TTC549 (cell line): ENCODE measurements around the gene CPSF4L.

ENCODE experiments used
- FAIRE-seq: peaks from 2 replicates; lab custom pipeline; 2012; peaks lifted over from hg19 to GRCh38; lab: Jason Lieb, UNC

CPSF4L gene

DNA sequence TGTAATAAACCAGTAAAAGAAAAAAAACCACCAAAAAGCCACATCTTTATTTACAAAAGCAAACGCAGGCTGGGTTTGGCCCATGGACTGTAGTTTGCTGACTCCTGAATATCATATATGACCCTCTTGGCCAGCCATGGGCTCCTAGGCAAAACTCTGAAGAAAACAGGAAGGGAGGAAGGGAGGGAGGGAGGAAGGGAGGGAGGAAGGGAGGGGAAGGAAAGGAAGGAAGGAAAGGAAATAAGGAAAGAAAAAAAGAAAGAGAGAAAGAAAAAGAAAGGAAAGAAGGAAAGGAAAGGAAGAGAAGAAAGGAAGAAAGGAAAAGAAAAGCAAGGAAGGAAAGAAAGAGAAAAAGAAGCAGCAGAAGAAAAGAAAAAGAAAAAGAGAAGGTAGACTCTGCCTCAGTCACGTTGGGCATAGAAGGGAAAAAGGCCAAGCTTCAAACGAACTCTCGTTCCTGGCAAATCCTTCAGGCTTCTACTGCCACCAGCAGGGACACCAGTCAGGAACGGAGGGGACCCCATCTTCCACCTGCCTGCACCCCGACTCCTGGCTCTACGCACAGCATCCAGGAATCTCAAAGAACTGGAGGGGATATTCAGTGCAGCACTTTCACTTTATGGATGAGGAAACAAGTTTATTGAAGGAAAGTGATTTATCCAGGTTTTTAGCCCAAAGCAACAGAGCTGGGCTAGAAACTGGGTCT is 28.0 kb upstream of the CPSF4L start:
- FAIRE-seq, result no peak

DNA sequence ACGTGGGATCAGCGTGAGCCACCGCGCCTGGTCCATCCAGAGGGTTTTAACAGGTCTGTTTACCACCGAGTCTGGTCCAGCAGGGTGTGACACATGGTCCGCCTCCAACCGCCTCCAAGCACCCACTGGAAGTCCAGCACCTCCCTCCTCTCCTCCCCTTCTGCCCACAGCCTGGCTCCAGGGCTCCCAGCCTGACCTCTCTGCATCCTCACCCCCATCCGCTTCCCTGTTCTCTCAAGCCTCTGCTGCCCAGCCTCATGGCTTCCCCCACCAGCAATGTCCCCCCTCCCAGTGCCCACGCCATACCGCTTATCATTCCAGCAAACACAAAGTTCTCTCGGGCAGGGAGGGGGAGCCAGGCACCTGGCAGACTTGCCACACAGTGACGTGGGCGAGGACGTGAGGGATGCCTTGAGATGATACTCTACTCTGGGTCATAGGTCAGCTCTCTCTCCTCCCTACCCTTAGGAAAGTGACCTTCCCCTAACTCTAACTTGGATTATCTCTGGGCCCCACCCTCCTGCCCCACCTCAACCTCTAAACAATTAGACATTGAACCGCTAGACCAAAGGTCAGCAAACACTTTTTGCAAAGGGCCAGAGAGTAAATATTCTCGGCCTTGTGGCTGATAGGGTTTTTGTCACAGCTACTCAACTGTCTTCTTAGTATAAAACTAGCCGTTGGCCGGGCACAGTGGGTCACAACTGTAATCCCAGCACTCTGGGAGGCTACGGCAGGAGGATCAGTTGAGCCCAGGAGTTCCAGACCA is 27.0 kb upstream of the CPSF4L start:
- no peak for FAIRE-seq

DNA sequence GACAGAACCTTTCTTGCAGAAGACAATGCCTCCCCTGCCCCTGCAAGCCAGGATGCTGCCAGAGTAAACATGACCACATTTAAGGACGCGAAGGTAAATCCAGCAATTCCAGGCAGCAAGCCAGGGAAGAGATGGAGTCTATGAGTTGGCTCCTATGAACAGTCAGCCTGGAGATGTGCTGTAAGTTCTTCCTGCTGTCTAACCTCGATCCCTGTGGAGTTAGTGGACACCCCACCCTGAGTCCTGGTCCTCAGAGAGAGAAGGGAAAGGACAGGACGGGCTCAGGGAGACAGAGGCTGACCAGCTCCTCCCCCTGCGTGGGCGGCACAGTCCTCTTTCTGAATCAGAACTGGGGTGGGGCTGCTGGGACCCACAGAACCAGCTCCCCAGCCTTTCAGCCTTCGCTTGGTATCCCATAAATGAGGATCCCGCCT is 25.2 kb upstream of the CPSF4L start:
- FAIRE-seq, result no peak

DNA sequence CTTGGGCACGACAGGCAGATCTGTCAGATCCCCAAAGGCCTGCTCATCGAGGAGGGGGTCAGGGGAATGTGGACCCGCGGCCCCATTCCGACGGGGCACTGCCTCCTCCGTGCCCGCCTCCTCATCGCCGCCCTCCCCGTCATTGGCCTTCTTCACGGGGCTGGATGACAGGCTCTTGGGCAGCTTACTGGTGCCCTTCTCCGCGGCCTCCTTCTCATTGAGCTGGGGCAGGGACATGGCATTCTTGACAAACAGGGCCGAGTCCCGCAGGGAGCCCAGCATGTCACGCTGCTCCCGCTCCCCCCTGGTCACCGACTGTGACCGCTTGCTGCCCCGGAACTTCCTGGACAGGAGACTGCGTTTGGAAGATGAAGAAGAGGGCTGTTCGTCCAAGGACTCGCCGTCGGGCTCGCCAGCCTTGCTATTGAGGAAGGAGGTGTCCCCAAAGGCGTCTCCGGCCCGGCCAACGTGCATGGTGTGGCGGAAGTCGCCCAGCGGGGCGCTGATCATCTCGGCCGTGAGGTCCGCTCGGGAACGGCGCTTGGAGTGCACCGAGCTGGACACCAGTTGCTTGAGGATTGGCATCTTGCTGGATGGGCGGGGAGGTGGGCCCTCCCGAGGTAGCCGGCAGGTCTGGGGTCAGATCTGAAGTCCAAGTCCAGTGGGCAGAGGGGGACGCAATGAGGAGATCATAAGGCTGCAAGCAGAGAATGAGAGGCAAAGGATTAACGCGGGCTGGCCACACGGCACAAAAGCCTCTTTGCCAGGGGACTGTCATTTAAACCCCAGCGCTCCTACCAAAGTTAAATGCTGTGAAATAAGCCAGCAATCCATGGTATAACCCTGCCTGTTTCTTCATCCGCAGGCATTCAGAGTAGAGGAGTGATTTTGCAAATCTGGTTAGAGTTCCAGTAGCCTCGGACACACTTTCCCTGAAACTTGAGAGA is 24.5 kb upstream of the CPSF4L start:
- FAIRE-seq, result no peak

DNA sequence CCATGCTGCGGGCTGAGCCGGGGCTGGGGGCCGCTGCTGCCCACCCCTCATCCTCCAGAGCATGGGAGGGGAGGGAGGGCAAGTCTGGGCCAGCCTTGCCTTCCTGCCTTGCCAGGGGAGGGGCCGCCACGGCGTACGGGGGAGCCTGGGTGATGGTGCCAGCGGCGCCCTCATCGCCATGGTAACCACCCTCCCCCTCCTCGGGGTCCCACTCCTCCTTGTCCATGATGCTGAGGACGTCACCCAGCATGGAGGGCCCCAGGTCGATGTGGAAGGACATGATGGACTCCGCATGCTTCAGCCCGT is 23.9 kb upstream of the CPSF4L start:
- FAIRE-seq, result no peak

DNA sequence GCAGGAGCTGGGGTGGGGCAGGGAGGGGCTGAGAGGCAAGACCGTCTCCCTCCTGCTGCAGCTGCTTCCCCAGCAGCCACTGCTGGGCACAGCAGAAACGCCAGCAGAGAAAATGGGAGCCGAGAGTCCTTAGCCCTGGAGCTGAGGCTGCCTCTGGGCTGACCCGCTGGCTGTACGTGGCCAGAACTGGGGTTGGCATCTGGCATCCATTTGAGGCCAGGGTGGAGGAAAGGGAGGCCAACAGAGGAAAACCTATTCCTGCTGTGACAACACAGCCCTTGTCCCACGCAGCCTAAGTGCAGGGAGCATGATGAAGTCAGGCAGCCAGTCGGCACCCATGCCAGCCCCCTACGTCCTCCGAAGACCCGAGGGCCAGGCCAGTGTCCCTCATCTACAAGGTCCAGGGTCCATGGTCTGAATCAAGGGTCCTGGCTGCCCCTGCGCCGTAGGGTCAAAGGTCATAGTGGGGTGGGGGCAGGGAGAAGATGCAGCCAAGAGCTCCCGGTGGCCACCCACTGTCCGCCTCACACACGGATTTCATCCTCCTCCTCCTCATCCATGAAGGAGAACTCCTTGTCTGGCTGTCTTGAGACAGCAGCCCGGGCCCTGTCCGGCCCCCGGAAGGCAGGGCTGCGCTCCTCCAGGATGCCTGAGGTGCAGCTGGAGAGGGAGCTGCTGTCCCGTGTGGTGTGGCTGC is 23.4 kb upstream of the CPSF4L start:
- FAIRE-seq, result no peak

DNA sequence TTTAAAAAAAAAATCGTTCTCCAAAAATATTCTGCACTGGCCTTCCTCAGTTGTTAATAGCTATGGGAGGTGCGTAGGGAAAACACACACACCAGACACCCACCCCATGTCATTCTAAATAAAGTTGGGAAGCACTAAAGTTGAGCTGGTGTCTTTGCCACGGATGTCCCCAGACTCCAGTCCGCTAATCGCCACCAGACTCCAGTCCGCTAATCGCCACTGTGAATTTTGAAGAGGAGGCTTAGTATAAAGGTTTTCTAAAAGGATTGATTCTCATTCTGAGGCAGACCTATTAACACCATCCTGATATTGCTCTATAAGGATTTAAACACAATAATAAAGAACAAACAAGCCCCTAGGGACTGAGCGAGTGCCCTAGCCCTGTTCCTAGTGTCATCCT is 22.7 kb upstream of the CPSF4L start:
- FAIRE-seq, result no peak

DNA sequence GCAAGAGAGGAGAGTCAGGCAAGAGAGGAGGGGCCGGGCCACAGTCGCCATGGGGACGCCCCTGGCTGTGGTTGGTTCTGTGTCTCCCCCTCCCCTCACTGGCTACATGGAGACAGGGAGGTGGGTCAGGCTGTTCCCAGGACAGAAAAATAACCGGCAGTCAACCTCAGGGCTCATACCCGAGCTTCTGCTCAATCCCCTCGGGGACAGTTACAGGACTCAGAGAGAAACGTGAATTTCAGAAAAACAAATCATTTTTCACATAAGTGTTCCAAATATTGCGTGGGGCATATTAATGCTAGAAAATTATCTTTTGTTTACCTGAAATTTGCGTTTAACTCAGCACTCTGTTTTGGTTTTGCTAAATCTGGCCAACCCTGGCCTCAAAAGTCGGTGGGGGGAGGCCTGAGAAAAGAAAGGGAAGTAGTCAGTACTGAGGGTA is 22.2 kb upstream of the CPSF4L start:
- FAIRE-seq, result no peak

DNA sequence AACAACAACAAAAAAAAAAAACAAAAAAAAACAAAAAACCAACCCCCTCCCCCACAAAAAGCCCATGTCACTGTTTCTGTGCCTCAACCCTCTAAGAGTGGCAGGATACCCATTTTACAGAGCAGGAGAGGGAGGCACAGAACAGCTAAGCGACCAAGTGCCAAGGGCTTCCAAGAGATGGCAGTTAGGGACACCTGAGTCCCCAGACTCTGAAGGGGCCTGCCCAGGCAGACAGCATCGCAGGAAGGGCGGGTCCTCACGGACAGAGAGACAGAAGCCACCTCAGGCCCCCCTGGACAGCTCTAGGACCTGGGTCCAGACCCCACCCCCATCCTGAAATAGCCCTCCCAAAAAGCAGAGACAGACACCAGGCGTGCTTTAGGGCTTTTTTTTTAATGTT is 21.6 kb upstream of the CPSF4L start:
- FAIRE-seq, result no peak

DNA sequence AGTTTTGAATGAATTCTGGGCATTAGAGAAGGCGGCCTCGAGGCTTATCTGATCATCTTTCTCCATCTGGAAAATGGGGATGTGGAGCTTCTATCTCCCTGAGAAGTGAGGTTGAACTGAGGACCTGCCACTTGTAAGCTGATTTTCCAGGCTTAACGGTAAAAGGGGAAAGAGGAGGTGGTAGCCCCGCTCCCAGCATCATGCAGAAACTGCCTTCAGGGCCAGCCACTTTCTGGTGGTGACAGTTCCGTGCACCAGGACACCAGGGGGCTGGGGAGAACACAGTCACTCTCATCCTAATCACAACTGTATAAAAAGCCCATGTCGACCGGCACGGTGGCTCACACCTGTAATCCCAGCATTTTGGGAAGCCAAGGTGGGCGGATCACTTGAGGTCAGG is 20.9 kb upstream of the CPSF4L start:
- no peak for FAIRE-seq

DNA sequence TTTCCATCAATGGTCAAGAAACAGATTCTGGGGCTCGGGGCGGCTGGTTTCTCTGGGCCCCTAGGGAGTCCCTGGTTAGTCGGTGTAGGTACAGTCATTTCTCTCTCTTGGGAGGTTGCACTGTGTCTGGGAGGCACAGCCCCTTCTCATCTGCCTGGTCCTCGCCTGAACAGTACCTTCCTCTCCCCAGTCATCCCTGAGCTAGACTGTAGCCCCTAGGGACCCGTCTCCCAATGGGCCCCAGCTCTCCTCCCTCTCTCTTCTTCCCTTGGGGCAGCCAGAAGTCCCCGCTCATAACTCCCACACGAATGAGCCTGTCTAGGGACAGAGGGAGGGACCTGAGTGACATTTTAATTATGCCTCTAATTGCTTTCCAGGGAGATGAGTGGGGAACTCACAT is 20.2 kb upstream of the CPSF4L start:
- no peak for FAIRE-seq

DNA sequence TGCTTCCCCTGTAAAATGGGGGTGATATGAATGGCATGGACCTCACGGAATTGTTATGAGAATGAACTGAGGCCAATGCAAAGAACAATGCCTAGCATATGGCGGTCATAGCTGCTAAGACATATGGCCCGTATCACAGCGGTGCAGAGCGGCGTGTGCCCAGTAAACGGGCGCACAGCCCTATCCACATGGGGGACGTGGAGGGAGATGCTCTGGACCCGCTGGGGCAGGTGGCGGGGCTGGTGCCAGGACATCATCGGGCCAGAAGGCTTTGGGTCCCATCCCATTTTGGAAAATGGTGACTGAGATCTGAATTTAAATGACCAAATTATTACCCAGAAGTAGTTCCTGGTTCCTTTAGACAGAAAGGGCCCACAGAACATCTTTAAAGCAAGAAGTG is 18.5 kb upstream of the CPSF4L start:
- FAIRE-seq, result no peak

DNA sequence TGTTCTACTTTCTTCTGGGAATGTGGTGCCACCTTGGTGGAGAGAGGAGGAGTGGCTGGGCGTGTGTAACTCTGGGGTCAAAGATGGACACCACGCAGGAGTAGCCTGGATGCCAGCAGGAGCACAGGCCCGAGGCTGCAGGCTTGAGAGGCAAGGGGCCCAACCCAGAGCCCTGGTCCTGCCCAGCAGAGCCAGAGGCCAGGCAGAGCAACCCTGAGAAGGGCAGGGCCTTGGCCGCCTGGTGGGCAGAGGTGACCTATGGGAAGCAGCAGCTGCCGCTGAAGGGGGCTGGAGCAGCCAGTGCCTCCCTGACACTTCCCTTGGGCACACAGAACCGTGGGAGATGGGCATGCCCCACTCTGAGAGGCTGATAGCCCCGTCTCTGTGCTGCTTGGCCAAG is 18.0 kb upstream of the CPSF4L start:
- no peak for FAIRE-seq

DNA sequence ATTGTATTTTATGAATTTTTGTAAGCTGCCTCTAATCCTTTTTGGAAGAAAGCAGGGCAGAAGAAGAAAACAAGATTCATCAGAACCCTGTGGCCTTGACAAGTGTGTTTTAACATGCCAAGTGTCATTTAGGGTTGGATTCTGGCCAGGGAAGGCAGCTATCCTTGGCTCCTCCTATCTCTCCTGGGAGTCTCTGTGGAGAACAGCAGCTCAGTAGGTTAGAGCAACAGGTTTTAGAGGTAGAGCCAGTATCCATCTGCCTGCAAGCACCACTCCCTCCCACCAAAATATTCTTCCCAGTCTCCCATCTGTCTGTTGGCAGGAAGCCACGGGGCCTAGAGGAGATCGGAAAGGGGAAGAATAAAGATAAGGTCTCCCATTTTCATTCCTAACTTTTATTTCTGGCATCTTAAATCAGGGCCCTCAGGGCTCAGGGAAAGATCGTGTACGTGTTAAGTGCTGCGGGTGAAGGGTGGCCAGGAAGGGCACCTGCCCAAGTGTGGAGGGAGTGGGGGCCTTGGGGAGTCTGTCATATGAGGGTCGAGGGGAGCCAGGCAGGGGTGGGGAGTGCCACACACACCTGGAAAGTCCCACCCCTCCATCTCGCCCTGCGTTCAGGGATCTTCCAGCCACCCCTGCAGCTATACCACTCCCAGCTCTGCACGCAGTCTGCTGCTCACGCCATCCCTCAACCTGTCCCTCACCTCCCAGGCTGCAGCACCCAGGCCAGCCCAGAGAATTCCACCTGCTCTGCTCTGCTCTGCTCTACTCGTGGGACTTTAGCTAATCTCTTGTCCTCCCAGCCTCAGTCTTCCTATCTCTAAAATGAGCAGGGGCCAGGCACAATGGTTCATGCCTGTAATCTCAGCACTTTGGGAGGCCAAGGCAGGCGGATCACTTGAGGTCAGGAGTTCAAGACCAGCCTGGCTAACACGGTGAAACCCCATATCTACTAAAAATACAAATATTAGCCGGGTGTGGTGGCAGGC is 17.1 kb upstream of the CPSF4L start:
- no peak for FAIRE-seq

DNA sequence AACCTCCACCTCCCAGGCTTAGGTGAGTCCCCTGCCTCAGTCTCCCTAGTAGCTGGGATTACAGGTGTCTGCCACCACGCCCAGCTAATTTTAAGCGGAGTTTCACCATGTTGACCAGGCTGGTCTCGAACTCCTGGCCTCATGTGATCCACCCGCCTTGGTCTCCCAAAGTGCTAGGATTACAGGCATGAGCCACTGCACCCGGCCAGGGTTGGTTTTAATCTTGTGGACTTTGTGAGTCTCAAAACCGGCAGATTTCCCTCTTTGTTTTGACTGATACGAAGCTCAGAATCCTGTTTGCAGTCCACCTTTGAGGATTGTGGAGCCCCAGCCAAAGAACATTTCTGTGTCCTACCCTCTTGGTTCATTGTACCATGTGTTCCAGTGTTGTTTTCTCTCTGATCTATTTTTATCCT is 16.4 kb upstream of the CPSF4L start:
- no peak for FAIRE-seq

DNA sequence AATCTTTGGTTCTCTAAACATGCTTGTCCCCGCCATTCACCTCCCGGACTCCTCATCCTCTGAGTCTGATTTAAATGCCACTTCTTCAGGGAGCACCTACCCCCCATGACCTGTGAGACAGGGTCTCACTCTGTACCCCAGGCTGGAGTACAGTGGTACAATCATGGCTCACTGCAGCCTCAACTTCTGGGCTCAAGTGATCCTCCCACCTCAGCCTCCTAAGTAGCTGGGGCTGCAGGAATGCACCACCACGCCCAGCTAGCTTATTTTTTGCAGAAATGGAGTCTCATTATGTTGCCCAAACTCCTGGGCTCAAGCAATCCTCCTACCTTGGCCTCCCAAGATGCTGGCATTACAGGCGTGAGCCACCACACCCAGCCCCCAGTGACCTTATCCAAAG is 12.8 kb upstream of the CPSF4L start:
- FAIRE-seq, result no peak

DNA sequence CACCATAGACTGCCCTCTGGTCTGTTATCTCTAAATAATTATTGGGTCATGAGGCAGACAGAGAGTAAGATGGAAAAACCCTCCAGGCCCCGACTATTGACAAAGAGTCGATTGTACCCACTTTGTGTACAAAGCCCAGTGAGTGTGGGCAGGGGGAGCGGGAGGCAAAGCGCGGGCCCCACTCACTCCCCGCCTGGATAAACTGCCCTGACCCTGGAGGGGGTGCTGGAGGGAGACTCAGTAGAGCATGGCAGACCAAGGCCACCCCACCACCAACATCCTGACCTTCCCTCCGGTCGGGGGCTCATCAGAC is 11.2 kb upstream of the CPSF4L start:
- FAIRE-seq, result no peak

DNA sequence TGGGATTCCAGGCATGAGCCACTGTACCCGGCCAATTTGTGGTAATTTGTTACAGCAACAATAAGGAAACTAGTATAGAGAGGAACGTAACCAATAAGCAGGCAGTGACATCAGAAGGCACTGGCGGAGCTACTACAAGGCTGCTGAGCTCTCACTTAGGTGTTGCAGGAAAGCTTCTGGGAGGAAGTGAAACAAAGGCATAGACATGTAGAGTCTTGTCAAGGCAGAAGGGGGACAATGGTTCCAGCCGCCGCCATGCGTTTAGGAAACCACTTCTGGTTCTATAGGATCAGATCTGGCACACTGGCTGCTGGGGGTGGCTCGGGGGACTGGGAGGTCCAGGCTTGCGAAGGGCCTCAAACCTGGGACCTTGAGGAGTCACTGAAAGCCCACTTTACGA is 9.4 kb upstream of the CPSF4L start:
- FAIRE-seq, result no peak

DNA sequence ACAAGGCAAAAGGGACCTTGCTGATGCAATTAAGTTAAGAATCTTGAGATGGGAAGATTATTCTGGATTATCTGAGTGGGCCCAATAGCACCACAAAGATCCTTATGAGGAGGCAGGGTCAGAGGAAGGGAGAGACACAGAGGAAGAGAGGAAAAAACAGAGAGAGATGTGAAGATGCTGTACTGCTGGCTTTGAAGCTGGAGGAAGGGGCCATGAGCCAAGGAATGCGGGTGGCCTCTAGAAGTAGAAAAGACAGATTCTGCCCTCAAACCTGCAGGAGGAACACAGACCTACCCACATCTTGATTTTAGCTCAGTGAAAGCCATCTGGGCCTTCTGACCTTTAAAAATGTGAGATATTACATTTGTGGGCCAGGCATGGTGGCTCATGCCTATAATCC is 8.1 kb upstream of the CPSF4L start:
- FAIRE-seq, result no peak

DNA sequence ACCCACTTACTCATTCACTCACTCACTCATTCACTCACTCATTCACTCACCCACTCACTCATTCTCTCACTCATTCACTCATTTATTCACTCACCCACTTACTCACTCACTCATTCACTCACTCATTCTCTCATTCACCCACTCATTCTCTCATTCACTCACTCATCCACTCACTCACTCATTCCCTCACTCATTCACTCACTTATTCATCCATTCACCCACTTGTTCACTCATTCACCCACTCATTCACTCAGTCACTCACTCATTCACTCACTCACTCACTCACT is 7.6 kb upstream of the CPSF4L start:
- FAIRE-seq, result no peak

DNA sequence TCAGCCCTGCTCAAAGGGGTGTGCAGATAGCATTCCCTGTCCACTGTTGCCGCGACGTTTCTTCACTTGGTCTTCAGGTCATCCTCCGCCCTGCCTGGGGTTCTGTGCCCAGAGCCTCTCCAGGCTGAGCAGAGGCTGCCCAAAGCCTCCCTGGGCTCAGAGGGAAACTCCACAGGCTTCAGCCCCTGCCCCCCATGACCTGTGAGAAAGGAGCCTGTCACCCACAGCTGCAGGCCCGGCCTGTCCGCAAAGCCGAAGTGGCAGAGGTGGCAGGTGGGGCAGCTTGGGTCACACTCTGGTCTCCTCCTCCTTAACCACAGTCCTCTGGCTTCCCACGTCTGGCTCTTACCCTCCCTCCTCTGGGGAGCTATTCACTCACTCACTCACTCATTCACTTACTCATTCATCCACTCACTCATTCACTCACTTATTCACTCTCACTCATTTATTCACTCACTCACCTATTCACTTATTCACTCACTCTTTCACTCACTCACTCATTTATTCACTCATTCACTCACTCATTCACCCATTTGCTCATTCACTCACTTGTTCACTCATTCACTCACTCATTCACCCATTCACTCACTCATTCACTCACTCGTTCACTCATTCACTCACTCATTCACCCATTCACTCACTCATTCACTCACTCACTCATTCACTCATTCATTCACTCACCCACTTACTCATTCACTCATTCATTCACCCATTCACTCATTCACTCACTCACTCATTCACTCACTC is 7.1 kb upstream of the CPSF4L start:
- no peak for FAIRE-seq
